NCI-H345 (cell line): ENCODE results near the gene TMEM187.

ENCODE experiments used
- DNase-seq: peaks from one replicate; lab custom pipeline; 2025; lab: John Stamatoyannopoulos, UW

TMEM187 gene

GRCh38 chrX:154020536-154021115 lies 48.1 kb downstream of the TMEM187 start:
- no peak for DNase-seq

- no peak for DNase-seq
Observed at GRCh38 chrX:154021131-154021611, 48.6 kb downstream of the TMEM187 start.

- DNase-seq, result no peak
Observed at GRCh38 chrX:154022108-154022507, 49.6 kb downstream of the TMEM187 start.

- DNase-seq, result no peak
Observed at GRCh38 chrX:154023276-154024000, 50.9 kb downstream of the TMEM187 start.

GRCh38 chrX:154024271-154024670 lies 51.7 kb downstream of the TMEM187 start:
- no peak for DNase-seq

GRCh38 chrX:154025230-154025629 lies 52.7 kb downstream of the TMEM187 start:
- DNase-seq, result no peak

- no peak for DNase-seq
Observed at GRCh38 chrX:154026136-154027021, 53.8 kb downstream of the TMEM187 start.

GRCh38 chrX:154027022-154027402 lies 54.5 kb downstream of the TMEM187 start:
- no peak for DNase-seq

- DNase-seq, result no peak
Observed at GRCh38 chrX:154027986-154028385, 55.4 kb downstream of the TMEM187 start.

GRCh38 chrX:154028502-154029184 lies 56.1 kb downstream of the TMEM187 start:
- DNase-seq, result no peak

GRCh38 chrX:154029439-154029838 lies 56.9 kb downstream of the TMEM187 start:
- DNase-seq, result no peak

GRCh38 chrX:154030266-154030665 lies 57.7 kb downstream of the TMEM187 start:
- DNase-seq, result no peak

GRCh38 chrX:154030715-154031305 lies 58.3 kb downstream of the TMEM187 start:
- DNase-seq, result no peak

GRCh38 chrX:154032160-154032559 lies 59.6 kb downstream of the TMEM187 start:
- DNase-seq, result no peak

- DNase-seq, result no peak
Observed at GRCh38 chrX:154032653-154033052, 60.1 kb downstream of the TMEM187 start.
